Transverse colon (tissue), 4 donors: Measurements from ENCODE around the gene ANKRD33B.

Experiments used
- POLR2A ChIP-seq: fragments of 450-650 bp; IDR thresholded peaks from one replicate; pipeline ENCODE4 v1.6.1; 2016; ENCODE audit warnings: antibody characterized with exemption, mild to moderate bottlenecking, moderate library complexity
- POLR2AphosphoS5 ChIP-seq, 3 donors: sonication (generic); formaldehyde crosslinking; IDR thresholded peaks; one replicate each; pipeline ENCODE4 v1.6.1; 2016; ENCODE audit warnings: antibody characterized with exemption in 3 of 3
- TF ChIP-seq, protein P1 (sequence below), 5 experiments: fragments of 200-600 bp in 3 of 5; fragments of 450-650 bp in 2 of 5; sonication (generic) in 3 of 5; IDR thresholded peaks; 1 replicate in 2 of 5; 2 replicates in 3 of 5; pipeline ENCODE4 v1.5.1; 2016 to 2017; ENCODE audit warnings: antibody characterized with exemption in 5 of 5, inconsistent platforms in 3 of 5, mild to moderate bottlenecking in 2 of 5, moderate library complexity in 1 of 5

DNA sequence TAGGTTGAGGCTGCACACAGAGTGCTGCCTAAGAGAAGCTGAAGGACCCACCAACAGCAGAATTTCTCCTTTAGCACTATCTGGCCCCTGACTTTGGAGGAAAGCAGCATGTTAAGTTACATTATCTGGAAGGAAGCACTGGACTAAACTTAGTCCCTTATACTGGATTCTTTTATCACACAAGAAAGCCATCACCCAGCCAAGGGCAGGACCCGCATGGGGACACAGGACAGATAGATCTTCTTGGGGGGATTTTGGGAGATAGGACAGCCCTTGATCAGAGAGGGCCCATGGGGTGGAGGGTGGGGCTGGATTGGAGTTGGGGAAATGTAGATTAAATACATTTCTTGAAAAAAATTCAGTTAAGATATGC lies 14.4 kb downstream of the ANKRD33B start:
- TF ChIP-seq POLR2A (no peak), POLR2AphosphoS5 (IDR thresholded peaks at IDR 0.05) (no peak)
- TF ChIP-seq, protein P1, sequence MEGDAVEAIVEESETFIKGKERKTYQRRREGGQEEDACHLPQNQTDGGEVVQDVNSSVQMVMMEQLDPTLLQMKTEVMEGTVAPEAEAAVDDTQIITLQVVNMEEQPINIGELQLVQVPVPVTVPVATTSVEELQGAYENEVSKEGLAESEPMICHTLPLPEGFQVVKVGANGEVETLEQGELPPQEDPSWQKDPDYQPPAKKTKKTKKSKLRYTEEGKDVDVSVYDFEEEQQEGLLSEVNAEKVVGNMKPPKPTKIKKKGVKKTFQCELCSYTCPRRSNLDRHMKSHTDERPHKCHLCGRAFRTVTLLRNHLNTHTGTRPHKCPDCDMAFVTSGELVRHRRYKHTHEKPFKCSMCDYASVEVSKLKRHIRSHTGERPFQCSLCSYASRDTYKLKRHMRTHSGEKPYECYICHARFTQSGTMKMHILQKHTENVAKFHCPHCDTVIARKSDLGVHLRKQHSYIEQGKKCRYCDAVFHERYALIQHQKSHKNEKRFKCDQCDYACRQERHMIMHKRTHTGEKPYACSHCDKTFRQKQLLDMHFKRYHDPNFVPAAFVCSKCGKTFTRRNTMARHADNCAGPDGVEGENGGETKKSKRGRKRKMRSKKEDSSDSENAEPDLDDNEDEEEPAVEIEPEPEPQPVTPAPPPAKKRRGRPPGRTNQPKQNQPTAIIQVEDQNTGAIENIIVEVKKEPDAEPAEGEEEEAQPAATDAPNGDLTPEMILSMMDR (IDR thresholded peaks at IDR 0.05) = no peak
